Thoracic aorta (tissue), 2 donors: ENCODE results near the gene PRSS21. TPM values are rescaled to one million over a fixed set of nuclear protein-coding genes. Genes with fewer than 3 reads are reported as not detected.

ENCODE experiments used
- ATAC-seq: fragments of 150-250 bp; one replicate; pipeline ENCODE4 v1.8.0; 2017; ENCODE audit warnings: low read depth; ENCODE audit not compliant: insufficient number of reproducible peaks, low FRiP score
- DNase-seq: peaks from one replicate; pipeline ENCODE4 v3.0.0-alpha.2; 2020; ENCODE audit warnings: low spot score
- H3K27ac ChIP-seq, 2 donors: fragments of 200-600 bp; sonication (generic); 1 replicate in 1 of 2; 2 replicates in 1 of 2; pipeline ENCODE4 v1.5.1; 2016; ENCODE audit warnings: mild to moderate bottlenecking in 2 of 2, moderate library complexity in 2 of 2
- H3K27me3 ChIP-seq: fragments of 200-600 bp; sonication (generic); replicated peaks from 2 replicates; pipeline ENCODE4 v1.6.0; 2016; ENCODE audit warnings: mild to moderate bottlenecking; ENCODE audit not compliant: insufficient read depth
- H3K36me3 ChIP-seq: fragments of 200-600 bp; sonication (generic); one replicate; pipeline ENCODE4 v1.5.1; 2016
- H3K4me1 ChIP-seq, 2 donors: fragments of 200-600 bp; sonication (generic); 1 replicate in 1 of 2; 2 replicates in 1 of 2; pipeline versions ENCODE4 v1.5.1 to v1.6.0; 2016; ENCODE audit warnings: low read depth in 2 of 2, mild to moderate bottlenecking in 1 of 2; ENCODE audit not compliant: control insufficient read depth in 1 of 2
- H3K4me3 ChIP-seq: fragments of 200-600 bp; sonication (generic); 2 replicates; pipeline ENCODE4 v1.5.1; 2016; ENCODE audit warnings: mild to moderate bottlenecking
- H3K9me3 ChIP-seq: fragments of 200-600 bp; sonication (generic); 2 replicates; pipeline ENCODE4 v1.5.1; 2016
- total RNA-seq, 2 donors: library from RNA; depleted of rRNA; stranded (reverse); fragments of >200 nt; gene quantifications; one replicate each; pipeline versions ENCODE4 v1.1.0 to v1.2.3, GENCODE V29; 2016
- TF ChIP-seq, protein P1 (sequence below): fragments of 200-600 bp; sonication (generic); IDR thresholded peaks from one replicate; pipeline ENCODE4 v1.5.1; 2019; ENCODE audit warnings: antibody characterized with exemption

The PRSS21 gene
- total RNA-seq, 2 donors from 2014 or later: 0.54 TPM; not detected in 1

DNA sequence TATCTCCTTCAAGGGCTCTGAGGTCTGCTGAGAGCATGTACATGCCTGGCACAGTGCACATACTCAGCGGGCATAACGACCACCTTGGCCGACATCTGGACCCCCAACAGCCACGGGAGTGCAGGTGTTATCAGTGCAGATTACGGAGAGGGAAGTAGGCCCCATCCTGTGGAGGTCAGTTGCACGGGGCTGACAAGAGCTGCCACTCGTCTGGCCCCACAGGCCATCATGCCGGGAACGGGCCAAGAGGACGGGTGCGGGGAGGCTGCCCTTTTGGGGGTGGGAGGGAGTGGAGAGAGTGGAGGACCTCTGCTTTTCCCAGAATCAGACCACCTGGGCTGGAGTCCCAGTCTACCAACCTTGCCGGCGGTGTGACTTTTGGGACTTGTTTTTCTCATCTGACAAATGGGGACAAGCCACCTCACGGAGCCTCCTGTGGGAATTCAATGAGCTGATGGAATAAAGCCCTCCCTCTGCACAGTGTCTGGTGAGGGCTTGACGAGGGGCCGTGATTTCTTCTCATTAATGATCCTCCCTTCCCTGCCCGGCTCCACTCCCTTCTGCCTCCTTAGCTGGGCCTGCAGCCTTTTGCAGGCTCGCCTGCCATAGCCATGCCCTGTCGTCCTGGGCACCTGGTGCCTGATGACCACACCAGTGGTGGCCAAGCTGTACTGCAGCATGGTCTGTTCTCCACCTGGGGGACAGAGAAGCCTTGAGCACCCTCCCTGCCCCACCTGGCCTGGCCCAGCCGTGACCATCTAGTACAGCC, 34.3 kb upstream of the PRSS21 start:
- no peak for DNase-seq
- peaks cover 7 to 23% of the 10 kb centered on the region in 2 donors for H3K4me1 ChIP-seq
- H3K27ac ChIP-seq: no peak overlapping the region

DNA sequence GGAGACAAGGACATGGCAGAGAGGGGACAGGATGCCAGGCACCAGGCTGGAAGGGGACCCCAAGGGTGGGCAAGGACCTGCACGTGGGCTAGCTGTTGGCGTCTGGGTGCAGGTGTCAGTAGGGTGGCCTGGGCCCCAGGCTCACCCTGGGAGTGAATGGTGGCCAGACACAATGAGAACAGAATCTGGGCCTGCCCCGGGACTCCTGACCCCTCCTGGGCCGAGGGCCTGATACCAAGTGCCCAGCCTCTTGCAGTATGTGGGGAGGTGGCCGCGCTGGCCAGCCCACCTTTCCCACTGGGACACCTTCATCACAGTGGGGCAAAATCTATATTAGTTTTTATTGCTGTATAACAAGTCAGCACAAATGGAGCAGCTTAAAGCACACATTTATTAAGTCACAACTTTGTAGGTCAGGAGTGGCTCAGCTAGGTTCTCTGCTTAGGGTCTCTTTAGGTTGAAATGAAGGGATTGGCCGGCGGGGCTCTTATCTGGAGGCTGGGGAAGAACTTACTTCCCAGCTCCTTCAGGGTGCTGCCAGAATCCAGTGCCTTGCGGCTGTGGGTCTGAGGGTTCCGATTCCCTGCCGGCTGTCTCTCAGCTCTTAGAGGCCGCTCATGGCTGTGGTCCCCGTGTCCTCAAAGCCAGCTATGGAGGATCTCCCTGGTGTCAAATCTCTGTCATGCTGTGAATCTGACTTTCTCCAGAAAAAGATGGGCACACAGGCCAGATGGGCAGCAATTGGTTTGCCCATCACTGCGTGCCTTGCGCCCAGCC, 33.3 kb upstream of the PRSS21 start:
- Histone ChIP-seq H3K9me3 (no peaks in the 10 kb centered on the region), H3K4me1 (peaks cover under 1 to 14% of the 10 kb centered on the region in 2 donors), H3K27ac (no peak overlapping the region), H3K4me3 (no peak overlapping the region), H3K27me3 (peaks cover 6% of the 10 kb centered on the region), H3K36me3 (no peaks in the 10 kb centered on the region)
- no peak for ATAC-seq
- TF ChIP-seq, protein P1, sequence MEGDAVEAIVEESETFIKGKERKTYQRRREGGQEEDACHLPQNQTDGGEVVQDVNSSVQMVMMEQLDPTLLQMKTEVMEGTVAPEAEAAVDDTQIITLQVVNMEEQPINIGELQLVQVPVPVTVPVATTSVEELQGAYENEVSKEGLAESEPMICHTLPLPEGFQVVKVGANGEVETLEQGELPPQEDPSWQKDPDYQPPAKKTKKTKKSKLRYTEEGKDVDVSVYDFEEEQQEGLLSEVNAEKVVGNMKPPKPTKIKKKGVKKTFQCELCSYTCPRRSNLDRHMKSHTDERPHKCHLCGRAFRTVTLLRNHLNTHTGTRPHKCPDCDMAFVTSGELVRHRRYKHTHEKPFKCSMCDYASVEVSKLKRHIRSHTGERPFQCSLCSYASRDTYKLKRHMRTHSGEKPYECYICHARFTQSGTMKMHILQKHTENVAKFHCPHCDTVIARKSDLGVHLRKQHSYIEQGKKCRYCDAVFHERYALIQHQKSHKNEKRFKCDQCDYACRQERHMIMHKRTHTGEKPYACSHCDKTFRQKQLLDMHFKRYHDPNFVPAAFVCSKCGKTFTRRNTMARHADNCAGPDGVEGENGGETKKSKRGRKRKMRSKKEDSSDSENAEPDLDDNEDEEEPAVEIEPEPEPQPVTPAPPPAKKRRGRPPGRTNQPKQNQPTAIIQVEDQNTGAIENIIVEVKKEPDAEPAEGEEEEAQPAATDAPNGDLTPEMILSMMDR: no peak
- DNase-seq: no peak

More for the DNA sequence above, 34.3 kb upstream of the PRSS21 start:
- TF ChIP-seq, protein P1: no peak
- no peak for ATAC-seq
- no peaks in the 10 kb centered on the region for H3K9me3 ChIP-seq
- H3K36me3 ChIP-seq: no peaks in the 10 kb centered on the region
- no peak overlapping the region for H3K4me3 ChIP-seq
- peaks cover 6% of the 10 kb centered on the region for H3K27me3 ChIP-seq

DNA sequence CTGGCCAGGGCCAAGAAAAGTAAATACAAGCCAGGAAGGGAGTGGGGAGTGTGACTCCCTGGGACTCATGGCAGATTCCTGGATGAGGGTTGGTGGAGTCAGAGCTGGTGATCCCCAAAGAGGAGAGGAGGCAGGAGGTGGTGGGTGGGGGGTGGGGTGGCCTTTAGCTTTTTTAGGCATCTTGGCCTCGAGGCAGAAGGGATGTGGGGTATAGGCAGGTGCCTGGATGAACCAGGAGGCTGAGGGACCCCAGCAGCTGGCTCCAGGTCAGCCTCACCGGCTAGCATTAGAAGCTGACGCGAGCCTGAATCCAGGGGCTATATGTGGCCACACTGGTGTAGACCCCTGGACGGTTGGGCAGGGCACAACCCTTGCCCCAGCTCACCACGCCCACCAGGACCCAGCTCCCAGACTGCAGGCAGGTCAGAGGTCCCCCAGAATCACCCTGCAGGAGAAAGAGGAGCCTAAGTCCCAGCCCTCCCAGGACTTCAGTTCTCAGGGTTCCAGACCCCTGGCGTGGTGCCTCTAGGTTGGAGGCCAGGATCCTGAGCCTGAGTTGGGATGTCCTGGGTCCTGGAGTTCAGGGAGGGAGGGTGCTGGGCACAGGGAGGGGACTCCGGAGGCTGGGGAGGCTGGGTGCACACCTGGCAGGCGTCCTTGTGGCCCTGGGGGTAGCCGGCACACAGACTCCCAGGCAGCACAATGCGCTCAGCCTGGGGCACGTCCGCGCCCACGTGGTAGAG, 32.5 kb upstream of the PRSS21 start:
- no peaks in the 10 kb centered on the region for H3K9me3 ChIP-seq
- no peaks in the 10 kb centered on the region for H3K36me3 ChIP-seq
- TF ChIP-seq, protein P1: no peak
- peak overlapping the region; percentile 59 for H3K4me3 ChIP-seq
- DNase-seq: no peak
- ATAC-seq: no peak
- no peak overlapping the region for H3K27ac ChIP-seq
- peaks cover 0 to 8% of the 10 kb centered on the region in 2 donors for H3K4me1 ChIP-seq
- peaks cover 6% of the 10 kb centered on the region for H3K27me3 ChIP-seq

DNA sequence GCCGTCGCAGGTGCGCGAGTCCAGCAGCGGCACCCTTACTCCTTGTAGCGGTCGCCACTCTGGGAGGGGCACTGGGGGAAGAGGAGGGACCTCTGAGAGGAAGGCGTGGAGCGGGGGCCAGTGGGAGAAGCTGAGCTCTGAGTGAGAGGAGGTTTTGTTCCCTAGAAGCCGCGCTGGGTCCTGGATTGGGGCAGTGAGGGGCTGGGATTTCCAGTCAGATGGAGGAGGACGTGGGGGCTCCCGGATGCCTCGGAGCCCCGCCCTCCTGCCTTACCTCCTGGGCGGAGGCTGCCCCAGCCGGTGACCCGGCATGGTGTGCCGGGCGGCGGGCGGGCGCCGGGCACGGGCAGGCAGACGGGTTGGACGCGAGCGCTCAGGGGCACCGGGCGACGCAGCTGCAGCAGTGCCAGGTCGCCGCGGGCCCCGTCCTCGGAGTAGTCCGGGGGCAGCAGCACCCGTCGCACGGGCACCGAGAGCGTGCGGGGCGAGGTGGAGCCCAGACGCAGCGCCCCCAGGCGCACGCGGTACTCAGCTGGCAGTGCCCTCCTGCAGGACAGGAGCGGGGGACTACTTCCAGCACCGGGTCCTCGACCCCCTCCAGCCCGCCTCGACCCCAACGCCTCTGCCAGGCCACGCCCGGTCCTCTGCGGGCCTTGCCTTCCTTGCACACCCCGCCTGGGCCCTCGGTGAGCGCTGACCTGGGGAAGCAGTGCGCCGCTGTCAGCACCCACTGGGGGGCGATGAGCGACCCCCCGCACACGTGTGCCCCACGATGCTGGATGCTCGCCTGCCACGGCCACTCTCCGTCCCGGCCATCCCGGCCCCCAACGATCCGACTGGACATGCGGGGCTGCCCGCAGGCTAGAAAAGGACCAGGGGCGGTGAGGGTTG, 31.7 kb upstream of the PRSS21 start:
- no peaks in the 10 kb centered on the region for H3K36me3 ChIP-seq
- H3K27ac ChIP-seq: no peak overlapping the region
- TF ChIP-seq, protein P1: no peak
- H3K4me3 ChIP-seq: peak overlapping the region; percentile 59
- DNase-seq: no peak
- no peak for ATAC-seq
- no peaks in the 10 kb centered on the region for H3K9me3 ChIP-seq
- H3K4me1 ChIP-seq: peaks cover 0 to 8% of the 10 kb centered on the region in 2 donors
- peaks cover 6% of the 10 kb centered on the region for H3K27me3 ChIP-seq
